HepG2 (cell line): ENCODE measurements around the gene CAPZB.

Experiments used
- JUNB ChIP-seq: sonication (generic); formaldehyde crosslinking; IDR thresholded peaks from 2 replicates; pipeline ENCODE4 v1.8.0; 2022; ENCODE audit warnings: missing genetic modification reagents, mild to moderate bottlenecking, borderline replicate concordance
- MAZ ChIP-seq, 2 experiments: sonication (generic) in 1 of 2; formaldehyde crosslinking in 1 of 2; IDR thresholded peaks; 2 replicates each; pipeline versions ENCODE4 v1.5.0 to v1.6.1; 2012 to 2020; ENCODE audit warnings: low read depth in 2 of 2, mild to moderate bottlenecking in 2 of 2, borderline replicate concordance in 1 of 2, improper control_type of control experiment in 1 of 2, low read length in 1 of 2, missing genetic modification reagents in 1 of 2, moderate library complexity in 1 of 2
- TF ChIP-seq, protein P1 (sequence below): IDR thresholded peaks from 2 replicates; pipeline ENCODE4 v1.6.1; 2016; ENCODE audit warnings: control low read depth

DNA sequence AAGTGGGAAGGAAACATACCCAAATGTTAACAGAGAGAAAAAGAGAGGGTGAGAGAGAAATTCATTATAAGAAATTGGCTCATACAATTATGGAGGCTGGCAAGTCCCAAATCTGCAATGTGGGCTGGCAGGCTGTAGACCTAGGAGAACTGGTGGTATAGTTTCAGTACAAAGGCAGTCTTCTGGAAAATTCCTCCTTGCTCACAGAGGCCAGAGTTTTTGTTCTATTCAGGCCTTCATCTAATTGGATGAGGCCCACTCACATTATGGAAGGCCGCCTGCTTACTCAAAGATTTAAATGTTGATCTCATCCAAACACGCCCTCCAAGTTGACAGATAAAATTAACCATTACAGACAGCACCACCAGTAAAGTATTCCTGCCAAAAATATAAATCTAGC lies 36.1 kb upstream of the CAPZB start:
- TF ChIP-seq JUNB: no peak
- no peak for TF ChIP-seq MAZ (IDR thresholded peaks at IDR 0.05; ENCODE audit: borderline replicate concordance, low read depth, low read length)
- no peak for TF ChIP-seq MAZ (CRISPR knock-in tag; IDR thresholded peaks at IDR 0.05; ENCODE audit: low read depth)
- TF ChIP-seq, protein P1, sequence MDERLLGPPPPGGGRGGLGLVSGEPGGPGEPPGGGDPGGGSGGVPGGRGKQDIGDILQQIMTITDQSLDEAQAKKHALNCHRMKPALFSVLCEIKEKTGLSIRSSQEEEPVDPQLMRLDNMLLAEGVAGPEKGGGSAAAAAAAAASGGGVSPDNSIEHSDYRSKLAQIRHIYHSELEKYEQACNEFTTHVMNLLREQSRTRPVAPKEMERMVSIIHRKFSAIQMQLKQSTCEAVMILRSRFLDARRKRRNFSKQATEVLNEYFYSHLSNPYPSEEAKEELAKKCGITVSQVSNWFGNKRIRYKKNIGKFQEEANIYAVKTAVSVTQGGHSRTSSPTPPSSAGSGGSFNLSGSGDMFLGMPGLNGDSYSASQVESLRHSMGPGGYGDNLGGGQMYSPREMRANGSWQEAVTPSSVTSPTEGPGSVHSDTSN (CRISPR knock-in tag): no peak
